Glutamatergic neuron (in vitro differentiated cells): ENCODE data around the gene SNAP91. TPM values are rescaled to one million over a fixed set of nuclear protein-coding genes. Genes with fewer than 3 reads are reported as not detected.

ENCODE experiments used
- DNase-seq: peaks from one replicate; pipeline ENCODE4 v3.0.0; 2022
- H3K27ac Mint-ChIP-seq: one replicate; pipeline ENCODE4 v1.8.0; 2020; ENCODE audit warnings: mild to moderate bottlenecking, mixed read lengths, inconsistent platforms; ENCODE audit not compliant: unreplicated experiment
- H3K27me3 Mint-ChIP-seq: one replicate; pipeline ENCODE4 v1.8.0; 2020; ENCODE audit warnings: mild to moderate bottlenecking, moderate library complexity, mixed read lengths, inconsistent platforms; ENCODE audit not compliant: unreplicated experiment
- H3K36me3 Mint-ChIP-seq: one replicate; pipeline ENCODE4 v1.8.0; 2020; ENCODE audit warnings: mild to moderate bottlenecking, mixed read lengths, inconsistent platforms; ENCODE audit not compliant: unreplicated experiment
- H3K4me1 Mint-ChIP-seq: one replicate; pipeline ENCODE4 v1.8.0; 2020; ENCODE audit warnings: mild to moderate bottlenecking, low read depth, mixed read lengths, inconsistent platforms; ENCODE audit not compliant: unreplicated experiment
- H3K4me3 Mint-ChIP-seq: one replicate; pipeline ENCODE4 v1.8.0; 2020; ENCODE audit warnings: mild to moderate bottlenecking, mixed read lengths, inconsistent platforms; ENCODE audit not compliant: unreplicated experiment
- H3K9me3 Mint-ChIP-seq: one replicate; pipeline ENCODE4 v1.8.0; 2020; ENCODE audit warnings: mild to moderate bottlenecking, moderate library complexity, mixed read lengths, inconsistent platforms; ENCODE audit not compliant: unreplicated experiment
- total RNA-seq: library from RNA; stranded (reverse); fragmentation: NEBNext Ultra II Directional; extraction: Animal tissue kit (Norgen Biotek cat#: 25700); gene quantifications from one replicate; pipeline ENCODE4 v1.2.1, GENCODE V29; 2021; ENCODE audit not compliant: unreplicated experiment
- TF ChIP-seq, protein P1 (sequence below): fragments of 200-600 bp; sonication (generic); IDR thresholded peaks from one replicate; pipeline ENCODE4 v1.5.0; 2021; ENCODE audit not compliant: partially characterized antibody, unreplicated experiment

Gene SNAP91
- total RNA-seq, 1 donor from 2014 or later = 52.4 TPM

GRCh38 chr6:83613378-83613777, 95.5 kb downstream of the SNAP91 start:
- Mint-ChIP-seq H3K4me3 (no peak overlapping the region), H3K36me3 (no peaks in the 10 kb centered on the region), H3K27ac (no peak overlapping the region), H3K27me3 (peaks cover 1% of the 10 kb centered on the region), H3K9me3 (no peaks in the 10 kb centered on the region), H3K4me1 (peaks cover 3% of the 10 kb centered on the region)
- DNase-seq = no peak
- TF ChIP-seq, protein P1, sequence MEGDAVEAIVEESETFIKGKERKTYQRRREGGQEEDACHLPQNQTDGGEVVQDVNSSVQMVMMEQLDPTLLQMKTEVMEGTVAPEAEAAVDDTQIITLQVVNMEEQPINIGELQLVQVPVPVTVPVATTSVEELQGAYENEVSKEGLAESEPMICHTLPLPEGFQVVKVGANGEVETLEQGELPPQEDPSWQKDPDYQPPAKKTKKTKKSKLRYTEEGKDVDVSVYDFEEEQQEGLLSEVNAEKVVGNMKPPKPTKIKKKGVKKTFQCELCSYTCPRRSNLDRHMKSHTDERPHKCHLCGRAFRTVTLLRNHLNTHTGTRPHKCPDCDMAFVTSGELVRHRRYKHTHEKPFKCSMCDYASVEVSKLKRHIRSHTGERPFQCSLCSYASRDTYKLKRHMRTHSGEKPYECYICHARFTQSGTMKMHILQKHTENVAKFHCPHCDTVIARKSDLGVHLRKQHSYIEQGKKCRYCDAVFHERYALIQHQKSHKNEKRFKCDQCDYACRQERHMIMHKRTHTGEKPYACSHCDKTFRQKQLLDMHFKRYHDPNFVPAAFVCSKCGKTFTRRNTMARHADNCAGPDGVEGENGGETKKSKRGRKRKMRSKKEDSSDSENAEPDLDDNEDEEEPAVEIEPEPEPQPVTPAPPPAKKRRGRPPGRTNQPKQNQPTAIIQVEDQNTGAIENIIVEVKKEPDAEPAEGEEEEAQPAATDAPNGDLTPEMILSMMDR = no peak

GRCh38 chr6:83609248-83609647, 99.7 kb downstream of the SNAP91 start:
- no peaks in the 10 kb centered on the region for H3K36me3 Mint-ChIP-seq
- TF ChIP-seq, protein P1 = no peak
- no peak overlapping the region for H3K27ac Mint-ChIP-seq
- peaks cover 1% of the 10 kb centered on the region for H3K4me1 Mint-ChIP-seq
- H3K4me3 Mint-ChIP-seq = no peak overlapping the region
- H3K9me3 Mint-ChIP-seq = no peaks in the 10 kb centered on the region
- peaks cover 1% of the 10 kb centered on the region for H3K27me3 Mint-ChIP-seq
- no peak for DNase-seq

DNA sequence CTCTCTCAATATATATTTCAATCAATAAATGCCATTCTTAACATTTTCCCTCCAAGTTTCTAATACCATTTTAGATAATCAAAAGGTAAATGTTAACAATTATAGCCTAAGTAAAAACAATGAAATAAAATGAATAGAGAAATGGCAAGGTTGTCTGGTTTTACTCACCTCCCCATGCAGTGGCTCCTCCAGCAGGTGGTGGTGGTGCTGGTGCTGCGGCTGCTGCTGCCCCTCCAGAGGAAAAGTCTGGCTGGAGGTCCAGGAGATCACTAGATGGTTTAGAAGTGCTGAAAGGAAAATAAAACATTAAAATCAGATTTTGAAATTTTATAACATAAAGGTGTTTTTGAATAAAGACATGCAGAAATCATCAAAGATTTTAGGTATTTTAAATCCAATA, 103.4 kb downstream of the SNAP91 start:
- H3K4me3 Mint-ChIP-seq = no peak overlapping the region
- H3K36me3 Mint-ChIP-seq = no peaks in the 10 kb centered on the region
- no peak overlapping the region for H3K27ac Mint-ChIP-seq
- TF ChIP-seq, protein P1 = no peak
- H3K9me3 Mint-ChIP-seq = no peaks in the 10 kb centered on the region
- peaks cover 25% of the 10 kb centered on the region for H3K4me1 Mint-ChIP-seq
- no peaks in the 10 kb centered on the region for H3K27me3 Mint-ChIP-seq
- no peak for DNase-seq

- no peak for DNase-seq
- H3K4me1 Mint-ChIP-seq = peaks cover 32% of the 10 kb centered on the region
- H3K36me3 Mint-ChIP-seq = no peaks in the 10 kb centered on the region
- TF ChIP-seq, protein P1 = no peak
- no peaks in the 10 kb centered on the region for H3K9me3 Mint-ChIP-seq
- H3K27me3 Mint-ChIP-seq = no peaks in the 10 kb centered on the region
- no peak overlapping the region for H3K27ac Mint-ChIP-seq
- peak overlapping the region; percentile 52 for H3K4me3 Mint-ChIP-seq
Observed at GRCh38 chr6:83603551-83603950, 105.3 kb downstream of the SNAP91 start.

DNA sequence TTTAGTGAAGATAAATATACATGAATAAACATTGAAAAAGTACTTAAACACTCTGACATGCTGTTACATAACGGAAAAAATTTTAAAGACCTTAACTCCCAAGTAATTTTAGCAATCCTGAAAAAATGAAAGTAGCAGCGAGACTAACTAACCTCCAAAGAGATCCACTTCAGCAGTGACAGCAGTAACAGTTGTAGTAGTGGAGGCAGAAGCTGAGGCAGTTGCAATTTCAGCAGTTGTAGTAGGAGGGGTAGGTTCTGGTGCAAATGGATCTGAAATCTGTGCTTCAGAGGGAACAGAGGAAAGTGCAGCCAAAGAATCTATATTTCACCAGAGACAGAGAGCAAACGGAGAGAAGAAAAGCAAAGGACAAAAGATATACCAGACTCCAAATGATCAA, 107.8 kb downstream of the SNAP91 start:
- peaks cover 3% of the 10 kb centered on the region for H3K9me3 Mint-ChIP-seq
- H3K36me3 Mint-ChIP-seq = no peaks in the 10 kb centered on the region
- H3K27me3 Mint-ChIP-seq = peaks cover 2% of the 10 kb centered on the region
- H3K4me3 Mint-ChIP-seq = no peak overlapping the region
- DNase-seq = no peak
- peak overlapping the region; percentile 24 for H3K27ac Mint-ChIP-seq
- peaks cover 43% of the 10 kb centered on the region for H3K4me1 Mint-ChIP-seq
- TF ChIP-seq, protein P1 = no peak
